Gastrocnemius medialis (tissue), 4 donors: ENCODE measurements around the gene CBL.

ENCODE experiments used
- CTCF ChIP-seq, 5 experiments: fragments of 450-650 bp in 3 of 5; fragments of 200-600 bp in 2 of 5; sonication (generic) in 2 of 5; IDR thresholded peaks in 4 of 5; conservative IDR thresholded peaks in 1 of 5; 1 replicate in 4 of 5; 2 replicates in 1 of 5; pipeline ENCODE4 v1.5.1; 2016 to 2019; ENCODE audit warnings: antibody characterized with exemption in 5 of 5, mild to moderate bottlenecking in 3 of 5, moderate library complexity in 3 of 5
- POLR2A ChIP-seq, 2 donors: fragments of 450-650 bp; IDR thresholded peaks; one replicate each; pipeline ENCODE4 v1.6.1; 2017; ENCODE audit warnings: antibody characterized with exemption in 2 of 2, mild to moderate bottlenecking in 2 of 2, moderate library complexity in 2 of 2

DNA sequence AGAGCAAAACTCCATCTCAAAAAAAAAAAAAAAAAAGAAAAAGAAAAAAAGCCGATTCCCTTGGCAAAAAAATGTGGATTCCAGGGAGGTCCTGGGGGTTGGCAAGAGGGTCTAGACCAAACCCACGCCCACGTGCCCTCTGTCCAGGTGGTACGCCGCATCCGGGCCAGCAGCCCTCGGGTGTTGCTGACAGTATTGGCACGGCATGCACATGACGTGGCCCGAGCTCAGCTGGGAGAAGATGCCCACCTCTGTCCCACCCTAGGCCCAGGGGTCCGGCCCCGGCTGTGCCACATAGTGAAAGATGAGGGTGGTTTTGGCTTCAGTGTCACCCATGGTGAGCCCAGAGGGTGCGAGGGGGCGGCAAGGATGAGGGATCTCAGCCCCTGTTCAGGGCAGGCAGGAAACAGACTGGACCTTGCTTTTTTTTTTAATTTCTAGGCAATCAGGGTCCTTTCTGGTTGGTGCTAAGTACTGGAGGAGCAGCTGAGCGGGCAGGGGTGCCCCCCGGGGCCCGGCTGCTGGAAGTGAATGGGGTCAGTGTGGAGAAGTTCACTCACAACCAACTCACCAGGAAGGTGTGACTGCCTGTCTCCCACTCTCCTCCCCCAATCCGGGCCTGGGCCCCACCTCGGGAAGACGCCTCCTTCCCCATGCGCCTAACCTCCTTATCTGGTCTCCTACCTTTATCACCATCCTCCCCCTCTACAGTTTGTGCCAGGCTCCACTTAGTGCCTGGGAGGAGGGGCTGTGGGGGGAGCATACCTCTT is 18.8 kb upstream of the CBL start:
- TF ChIP-seq CTCF (IDR thresholded peaks at IDR 0.05 in 4 of 5, conservative IDR thresholded peaks at IDR 0.05 in 1 of 5) = no peak
- TF ChIP-seq POLR2A (IDR thresholded peaks at IDR 0.05) = no peak
